ENCODE results near the gene POLE4. TPM values are rescaled to one million over a fixed set of nuclear protein-coding genes. Genes with fewer than 3 reads are reported as not detected.

The POLE4 gene
- total RNA-seq, 1 experiment from 2014 or later: 117 TPM

- Mint-ChIP-seq H3K27me3 (ENCODE audit: insufficient read depth, unreplicated experiment) (no peaks in the 10 kb centered on the region), H3K27ac (ENCODE audit: low read depth, unreplicated experiment) (no peak overlapping the region), H3K9me3 (ENCODE audit: unreplicated experiment) (no peaks in the 10 kb centered on the region), H3K4me3 (ENCODE audit: unreplicated experiment) (no peak overlapping the region), H3K36me3 (ENCODE audit: insufficient read depth, unreplicated experiment) (no peaks in the 10 kb centered on the region), H3K4me1 (ENCODE audit: insufficient read depth, unreplicated experiment) (peaks cover 5% of the 10 kb centered on the region)
- no TSS peak for BruUV-seq (replicated peaks)
- intact Hi-C loops (cut with micrococcal nuclease): no loop called here
- no peak for DNase-seq (ENCODE audit: unreplicated experiment)
- POLR2A ChIA-PET: no interaction called here
- TF ChIP-seq CTCF (IDR thresholded peaks at IDR 0.05; ENCODE audit: unreplicated experiment): no peak
- CTCF ChIA-PET: interaction anchor here (0.7 kb wide), 1 partner anchor 102 kb away, joined by 3 read pairs; no protein-coding TSS in a partner anchor
Observed at GRCh38 chr2:74947703-74948102, 10.7 kb upstream of the POLE4 start.

- Mint-ChIP-seq H3K9me3 (ENCODE audit: unreplicated experiment) (no peaks in the 10 kb centered on the region), H3K27ac (ENCODE audit: low read depth, unreplicated experiment) (no peak overlapping the region), H3K4me1 (ENCODE audit: insufficient read depth, unreplicated experiment) (peaks cover 5% of the 10 kb centered on the region), H3K4me3 (ENCODE audit: unreplicated experiment) (no peak overlapping the region), H3K27me3 (ENCODE audit: insufficient read depth, unreplicated experiment) (no peaks in the 10 kb centered on the region), H3K36me3 (ENCODE audit: insufficient read depth, unreplicated experiment) (no peaks in the 10 kb centered on the region)
- BruUV-seq (replicated peaks): no TSS peak
- ChIA-PET POLR2A (no interaction called here), CTCF (interaction anchor here (0.6 kb wide), 1 partner anchor 233 kb away, joined by 3 read pairs; no protein-coding TSS in a partner anchor)
- intact Hi-C loops (cut with micrococcal nuclease): no loop called here
- no peak for DNase-seq (ENCODE audit: unreplicated experiment)
- no peak for TF ChIP-seq CTCF (IDR thresholded peaks at IDR 0.05; ENCODE audit: unreplicated experiment)
Observed at GRCh38 chr2:74948779-74949178, 9.7 kb upstream of the POLE4 start.

- H3K27ac Mint-ChIP-seq (ENCODE audit: low read depth, unreplicated experiment): no peak overlapping the region
- TF ChIP-seq CTCF (IDR thresholded peaks at IDR 0.05; ENCODE audit: unreplicated experiment): no peak
- DNase-seq (ENCODE audit: unreplicated experiment): no peak
- no peaks in the 10 kb centered on the region for H3K4me1 Mint-ChIP-seq (ENCODE audit: insufficient read depth, unreplicated experiment)
- no peaks in the 10 kb centered on the region for H3K9me3 Mint-ChIP-seq (ENCODE audit: unreplicated experiment)
- ChIA-PET CTCF (no interaction called here), POLR2A (no interaction called here)
- H3K4me3 Mint-ChIP-seq (ENCODE audit: unreplicated experiment): no peak overlapping the region
- H3K36me3 Mint-ChIP-seq (ENCODE audit: insufficient read depth, unreplicated experiment): no peaks in the 10 kb centered on the region
- no peaks in the 10 kb centered on the region for H3K27me3 Mint-ChIP-seq (ENCODE audit: insufficient read depth, unreplicated experiment)
- intact Hi-C loops (cut with micrococcal nuclease): no loop called here
- BruUV-seq (replicated peaks): no TSS peak
Observed at GRCh38 chr2:74951211-74951754, 7.2 kb upstream of the POLE4 start.

GRCh38 chr2:74952575-74952974 is 5.9 kb upstream of the POLE4 start:
- CTCF ChIA-PET: interaction anchor here (0.8 to 1.2 kb wide), 2 partner anchors 8 to 10 kb away, joined by 3 read pairs; no protein-coding TSS in a partner anchor
- POLR2A ChIA-PET: interaction anchor here (0.5 to 1.0 kb wide), 2 partner anchors 9 to 19 kb away, joined by 3 read pairs; no protein-coding TSS in a partner anchor
- no peaks in the 10 kb centered on the region for H3K27me3 Mint-ChIP-seq (ENCODE audit: insufficient read depth, unreplicated experiment)

More at GRCh38 chr2:74952575-74952974, 5.9 kb upstream of the POLE4 start:
- TF ChIP-seq CTCF (IDR thresholded peaks at IDR 0.05; ENCODE audit: unreplicated experiment): no peak
- no peaks in the 10 kb centered on the region for H3K36me3 Mint-ChIP-seq (ENCODE audit: insufficient read depth, unreplicated experiment)
- DNase-seq (ENCODE audit: unreplicated experiment): no peak
- no peak overlapping the region for H3K27ac Mint-ChIP-seq (ENCODE audit: low read depth, unreplicated experiment)
- no TSS peak for BruUV-seq (replicated peaks)
- H3K4me1 Mint-ChIP-seq (ENCODE audit: insufficient read depth, unreplicated experiment): no peaks in the 10 kb centered on the region
- no peaks in the 10 kb centered on the region for H3K9me3 Mint-ChIP-seq (ENCODE audit: unreplicated experiment)
- H3K4me3 Mint-ChIP-seq (ENCODE audit: unreplicated experiment): no peak overlapping the region
- intact Hi-C loops (cut with micrococcal nuclease): no loop called here
